Measurements from ENCODE around the gene PAGR1. TPM values are rescaled to one million over a fixed set of nuclear protein-coding genes. Genes with fewer than 3 reads are reported as not detected.

PAGR1 gene
- total and polyA plus RNA-seq, 2 of the 13 experiments (the other 11 are each of a cell fraction or from before 2014, with no cell fraction given), result 9.8 to 66.4 TPM

- TF ChIP-seq ZNF709 (CRISPR knock-in tag; IDR thresholded peaks at IDR 0.05) (no peak), SSRP1 (CRISPR knock-in tag; IDR thresholded peaks at IDR 0.05) (peak; percentile 74; the same call in 1 of the 2 replicates), ZNF512 (CRISPR knock-in tag; IDR thresholded peaks at IDR 0.05) (0 out of 2 replicates have a peak, but pooled peaks have one; percentile 15), FOXJ3 (CRISPR knock-in tag; IDR thresholded peaks at IDR 0.05; ENCODE audit: borderline replicate concordance) (no peak), MBNL3 (CRISPR knock-in tag; conservative IDR thresholded peaks at IDR 0.05) (no peak), PLRG1 (conservative IDR thresholded peaks at IDR 0.05) (no peak), ZNF792 (CRISPR knock-in tag; IDR thresholded peaks at IDR 0.05) (peak; percentile 76), NFATC3 (CRISPR knock-in tag; IDR thresholded peaks at IDR 0.05) (no peak), RAD21 (CRISPR knock-in tag; IDR thresholded peaks at IDR 0.05) (peak; percentile 36; the same call in 1 of the 2 replicates), E2F5 (CRISPR knock-in tag; conservative IDR thresholded peaks at IDR 0.05) (no peak), CEBPZ (IDR thresholded peaks at IDR 0.05; ENCODE audit: low read length) (no peak), ZSCAN29 (CRISPR knock-in tag; conservative IDR thresholded peaks at IDR 0.05) (no peak), SRSF1 (optimal IDR thresholded peaks at IDR 0.05; ENCODE audit: low read depth, low read length) (peak; percentile 78), SP4 (CRISPR knock-in tag; IDR thresholded peaks at IDR 0.05) (no peak), ZNF350 (CRISPR knock-in tag; IDR thresholded peaks at IDR 0.05; ENCODE audit: borderline replicate concordance, low read depth) (no peak; the same call in 1 of the 2 replicates), ZNF274 (CRISPR knock-in tag; IDR thresholded peaks at IDR 0.05) (peak; percentile 89), ZNF414 (CRISPR knock-in tag; IDR thresholded peaks at IDR 0.05) (no peak), IKZF5 (CRISPR knock-in tag; IDR thresholded peaks at IDR 0.05) (no peak), GMEB2 (CRISPR knock-in tag; IDR thresholded peaks at IDR 0.05; ENCODE audit: low read depth) (no peak), TP53 (CRISPR knock-in tag; conservative IDR thresholded peaks at IDR 0.05) (peak; percentile 64)
These were observed 4.6 kb upstream of the PAGR1 start (continued) for GRCh38 chr16:29811170-29811895.

All from HepG2 (cell line).